MM.1S (cell line): ENCODE data around the gene CCNE1.

Experiments used
- DNase-seq: peaks from one replicate; pipeline ENCODE4 v3.0.0-alpha.2; 2015
- H2AFZ ChIP-seq: fragments of 300-600 bp; sonication (generic); 2 replicates; pipeline ENCODE4 v1.6.0; 2016; ENCODE audit warnings: antibody characterized with exemption, low read length
- H3F3A ChIP-seq: fragments of 300-600 bp; sonication (generic); 2 replicates; pipeline ENCODE4 v1.6.1; 2016; ENCODE audit warnings: mild to moderate bottlenecking, antibody characterized with exemption, low read length, moderate library complexity, mixed read lengths; ENCODE audit not compliant: insufficient read depth
- H3K27ac ChIP-seq: fragments of 300-600 bp; sonication (generic); 2 replicates; pipeline ENCODE4 v1.5.1; 2016; ENCODE audit warnings: mild to moderate bottlenecking, low read length
- H3K27me3 ChIP-seq: fragments of 300-600 bp; sonication (generic); replicated peaks from 2 replicates; pipeline ENCODE4 v1.6.0; 2016; ENCODE audit warnings: low read length; ENCODE audit not compliant: insufficient read depth
- H3K36me3 ChIP-seq: fragments of 300-600 bp; sonication (generic); replicated peaks from 2 replicates; pipeline ENCODE4 v1.6.1; 2016; ENCODE audit warnings: mild to moderate bottlenecking, low read length, mixed read lengths; ENCODE audit not compliant: insufficient read depth
- H3K4me1 ChIP-seq: fragments of 300-600 bp; sonication (generic); 2 replicates; pipeline ENCODE4 v1.6.1; 2016; ENCODE audit warnings: low read length, mixed read lengths
- H3K4me2 ChIP-seq: fragments of 300-600 bp; sonication (generic); 2 replicates; pipeline ENCODE4 v1.6.0; 2016; ENCODE audit warnings: low read depth, low read length
- H3K4me3 ChIP-seq: fragments of 300-600 bp; sonication (generic); 2 replicates; pipeline ENCODE4 v1.5.1; 2016; ENCODE audit warnings: low read length, mixed read lengths
- H3K79me2 ChIP-seq: fragments of 300-600 bp; sonication (generic); 2 replicates; pipeline ENCODE4 v1.6.1; 2016; ENCODE audit warnings: mixed run types, low read length, mixed read lengths
- H3K9ac ChIP-seq: fragments of 300-600 bp; sonication (generic); 2 replicates; pipeline ENCODE4 v1.6.1; 2016; ENCODE audit warnings: low read length, mixed read lengths
- H3K9me2 ChIP-seq: fragments of 300-600 bp; sonication (generic); replicated peaks from 2 replicates; pipeline ENCODE4 v1.6.1; 2016; ENCODE audit warnings: mild to moderate bottlenecking, low read length, mixed read lengths; ENCODE audit not compliant: insufficient read depth
- H3K9me3 ChIP-seq: fragments of 300-600 bp; sonication (generic); replicated peaks from 2 replicates; pipeline ENCODE4 v1.6.1; 2016; ENCODE audit warnings: mild to moderate bottlenecking, low read length, mixed read lengths; ENCODE audit not compliant: insufficient read depth
- H4K20me1 ChIP-seq: fragments of 300-600 bp; sonication (generic); 2 replicates; pipeline ENCODE4 v1.6.1; 2016; ENCODE audit warnings: mild to moderate bottlenecking, low read length, moderate library complexity, mixed read lengths; ENCODE audit not compliant: insufficient read depth
- CTCF ChIP-seq: fragments of 300-600 bp; sonication (generic); IDR thresholded peaks from 2 replicates; pipeline ENCODE4 v1.5.1; 2016; ENCODE audit warnings: antibody characterized with exemption, low read length, mixed read lengths
- EZH2 ChIP-seq: fragments of 300-600 bp; sonication (generic); optimal IDR thresholded peaks from 2 replicates; pipeline ENCODE3; 2017; ENCODE audit warnings: low read depth, mild to moderate bottlenecking, antibody characterized with exemption, low read length, mixed read lengths
- EZH2phosphoT487 ChIP-seq: fragments of 300-600 bp; sonication (generic); IDR thresholded peaks from 2 replicates; pipeline ENCODE4 v1.6.1; 2018; ENCODE audit warnings: antibody characterized with exemption, low read length

CCNE1 gene

GRCh38 chr19:29831686-29832085, 19.9 kb downstream of the CCNE1 start:
- no peak for TF ChIP-seq CTCF
- no peak for TF ChIP-seq EZH2phosphoT487
- no peak for TF ChIP-seq EZH2
- Histone ChIP-seq H3K27ac (no peak overlapping the region), H3K4me2 (no peak overlapping the region), H3K36me3 (no peaks in the 10 kb centered on the region), H3K79me2 (no peaks in the 10 kb centered on the region), H3K9me3 (no peaks in the 10 kb centered on the region), H3K4me1 (peaks cover 1% of the 10 kb centered on the region; the same call in 1 of the 2 replicates), H3F3A (no peaks in the 10 kb centered on the region), H2AFZ (no peak overlapping the region), H3K9ac (no peak overlapping the region), H3K27me3 (0 out of 2 replicates have a peak, but pooled peaks cover 3% of the 10 kb centered on the region), H3K4me3 (no peak overlapping the region), H3K9me2 (no peaks in the 10 kb centered on the region), H4K20me1 (no peaks in the 10 kb centered on the region)
- no peak for DNase-seq

GRCh38 chr19:29832801-29833200, 21.0 kb downstream of the CCNE1 start:
- no peak overlapping the region for H3K27ac ChIP-seq
- TF ChIP-seq CTCF: no peak
- TF ChIP-seq EZH2: no peak
- TF ChIP-seq EZH2phosphoT487: no peak
- no peak overlapping the region for H2AFZ ChIP-seq
- no peaks in the 10 kb centered on the region for H3K79me2 ChIP-seq
- peaks cover 10% of the 10 kb centered on the region for H3K4me1 ChIP-seq
- H3K4me3 ChIP-seq: no peak overlapping the region
- H3F3A ChIP-seq: peaks cover 10% of the 10 kb centered on the region; the same call in 1 of the 2 replicates
- H4K20me1 ChIP-seq: no peaks in the 10 kb centered on the region
- no peaks in the 10 kb centered on the region for H3K9me2 ChIP-seq
- no peak overlapping the region for H3K4me2 ChIP-seq
- DNase-seq: no peak
- no peaks in the 10 kb centered on the region for H3K36me3 ChIP-seq
- 0 out of 2 replicates have a peak, but pooled peaks cover 3% of the 10 kb centered on the region for H3K27me3 ChIP-seq
- H3K9ac ChIP-seq: no peak overlapping the region
- no peaks in the 10 kb centered on the region for H3K9me3 ChIP-seq

- no peaks in the 10 kb centered on the region for H3K79me2 ChIP-seq
- H3K4me2 ChIP-seq: no peak overlapping the region
- no peak for TF ChIP-seq CTCF
- TF ChIP-seq EZH2: no peak
- TF ChIP-seq EZH2phosphoT487: no peak
- no peak overlapping the region for H3K27ac ChIP-seq
- peaks cover 12% of the 10 kb centered on the region; the same call in 1 of the 2 replicates for H3F3A ChIP-seq
- no peak overlapping the region for H2AFZ ChIP-seq
- no peaks in the 10 kb centered on the region for H3K9me2 ChIP-seq
- H3K9me3 ChIP-seq: no peaks in the 10 kb centered on the region
- no peaks in the 10 kb centered on the region for H3K36me3 ChIP-seq
- H3K27me3 ChIP-seq: 0 out of 2 replicates have a peak, but pooled peaks cover 4% of the 10 kb centered on the region
- H3K4me3 ChIP-seq: no peak overlapping the region
- no peak for DNase-seq
- H3K4me1 ChIP-seq: peaks cover 13% of the 10 kb centered on the region
- no peaks in the 10 kb centered on the region for H4K20me1 ChIP-seq
- H3K9ac ChIP-seq: no peak overlapping the region
These were observed 21.9 kb downstream of the CCNE1 start for GRCh38 chr19:29833614-29834261.
